Stimulated activated naive B cell treated with anti-CD40 and anti-IgM and Interleukin-4, amounts not matched to agents 10 μg/mL and 1 μg/mL and 100 μg/mL, for 72 hours (primary cell): ENCODE results near the gene ZNF512B.
"Not testable (repeated sequence)": the region's sequence is repeated elsewhere in the genome, so short reads cannot be mapped to it uniquely, and the experiment has no call there.

Source experiments
- ATAC-seq, 2 donors: fragments of 150-1000 bp; cut with Tn5 transposase; replicated peaks; 2 replicates each; pipeline ENCODE4 v1.10.0; 2021; ENCODE audit warnings: moderate library complexity in 1 of 2
- DNase-seq: peaks from one replicate; pipeline ENCODE4 v3.0.0; 2021
- H3K27ac Mint-ChIP-seq: one replicate; pipeline ENCODE4 v1.8.0; 2022; ENCODE audit warnings: mild to moderate bottlenecking, mixed read lengths
- H3K27me3 Mint-ChIP-seq, 2 donors: one replicate each; pipeline ENCODE4 v1.8.0; 2022; ENCODE audit warnings: mixed read lengths in 2 of 2
- H3K36me3 Mint-ChIP-seq, 2 donors: one replicate each; pipeline ENCODE4 v1.8.0; 2022; ENCODE audit warnings: mixed read lengths in 2 of 2, mild to moderate bottlenecking in 1 of 2
- H3K4me1 Mint-ChIP-seq, 2 donors: one replicate each; pipeline ENCODE4 v1.8.0; 2022; ENCODE audit warnings: mixed read lengths in 2 of 2, mild to moderate bottlenecking in 1 of 2
- H3K4me3 Mint-ChIP-seq, 2 donors: one replicate each; pipeline ENCODE4 v1.8.0; 2022; ENCODE audit warnings: mild to moderate bottlenecking in 2 of 2, mixed read lengths in 2 of 2, moderate library complexity in 1 of 2
- H3K9me3 Mint-ChIP-seq, 2 donors: one replicate each; pipeline ENCODE4 v1.8.0; 2022; ENCODE audit warnings: mixed read lengths in 2 of 2, mild to moderate bottlenecking in 1 of 2

ZNF512B gene, protein sequence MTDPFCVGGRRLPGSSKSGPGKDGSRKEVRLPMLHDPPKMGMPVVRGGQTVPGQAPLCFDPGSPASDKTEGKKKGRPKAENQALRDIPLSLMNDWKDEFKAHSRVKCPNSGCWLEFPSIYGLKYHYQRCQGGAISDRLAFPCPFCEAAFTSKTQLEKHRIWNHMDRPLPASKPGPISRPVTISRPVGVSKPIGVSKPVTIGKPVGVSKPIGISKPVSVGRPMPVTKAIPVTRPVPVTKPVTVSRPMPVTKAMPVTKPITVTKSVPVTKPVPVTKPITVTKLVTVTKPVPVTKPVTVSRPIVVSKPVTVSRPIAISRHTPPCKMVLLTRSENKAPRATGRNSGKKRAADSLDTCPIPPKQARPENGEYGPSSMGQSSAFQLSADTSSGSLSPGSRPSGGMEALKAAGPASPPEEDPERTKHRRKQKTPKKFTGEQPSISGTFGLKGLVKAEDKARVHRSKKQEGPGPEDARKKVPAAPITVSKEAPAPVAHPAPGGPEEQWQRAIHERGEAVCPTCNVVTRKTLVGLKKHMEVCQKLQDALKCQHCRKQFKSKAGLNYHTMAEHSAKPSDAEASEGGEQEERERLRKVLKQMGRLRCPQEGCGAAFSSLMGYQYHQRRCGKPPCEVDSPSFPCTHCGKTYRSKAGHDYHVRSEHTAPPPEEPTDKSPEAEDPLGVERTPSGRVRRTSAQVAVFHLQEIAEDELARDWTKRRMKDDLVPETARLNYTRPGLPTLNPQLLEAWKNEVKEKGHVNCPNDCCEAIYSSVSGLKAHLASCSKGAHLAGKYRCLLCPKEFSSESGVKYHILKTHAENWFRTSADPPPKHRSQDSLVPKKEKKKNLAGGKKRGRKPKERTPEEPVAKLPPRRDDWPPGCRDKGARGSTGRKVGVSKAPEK

DNA sequence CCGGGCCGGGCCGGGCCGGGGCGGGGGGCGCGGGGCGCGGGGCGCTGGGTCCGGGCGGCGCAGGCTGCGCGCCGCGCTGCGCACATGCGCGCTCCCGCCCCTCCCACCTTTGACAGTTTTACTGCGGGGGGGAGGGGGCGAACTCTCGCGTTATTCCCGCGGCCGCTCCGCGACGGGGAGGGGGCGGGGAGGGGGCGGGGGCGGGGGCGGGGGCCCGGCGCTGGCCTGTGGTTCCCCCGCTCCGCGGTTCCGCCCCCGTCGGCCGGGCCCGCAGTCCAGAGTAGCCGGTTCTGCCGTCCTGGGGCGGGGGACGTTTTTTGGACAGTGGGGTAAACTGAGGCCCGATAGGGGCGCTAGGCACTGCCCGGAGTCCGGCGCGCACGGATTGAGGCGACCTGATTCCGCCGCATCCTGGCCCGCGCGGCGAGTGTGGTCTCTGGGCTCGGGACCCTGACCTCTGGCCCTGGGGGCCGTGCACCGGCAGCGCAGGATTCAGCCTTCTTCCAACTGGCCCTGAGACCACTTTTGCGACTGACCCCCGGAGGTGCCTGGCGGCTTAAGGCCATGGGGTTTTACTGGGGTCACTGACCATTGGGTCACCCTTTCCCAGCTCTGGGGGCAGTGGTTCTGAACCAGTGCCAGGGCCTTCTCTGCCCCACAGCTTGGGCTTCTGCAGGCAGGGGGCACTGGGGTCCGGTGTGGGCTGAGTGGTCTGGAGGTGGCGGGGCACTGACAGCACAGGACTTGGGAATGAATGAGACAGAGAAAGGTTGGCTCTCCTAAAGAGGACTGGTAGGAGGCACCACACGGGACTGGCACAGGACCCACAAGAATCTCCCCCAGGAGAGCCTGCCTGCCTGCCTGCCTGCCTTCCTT lies at the start of gene ZNF512B:
Gene ZNF512B (minus strand): TSS at position 93 of the 876 bp plus-strand sequence. CDS start 1,980 bp downstream, outside the sequence.
- peak within 1 kb of the TSS; percentile 89 to 90 for H3K4me3 Mint-ChIP-seq
- no peaks in the 10 kb centered on the region for H3K27me3 Mint-ChIP-seq
- H3K4me1 Mint-ChIP-seq: peaks cover 16 to 21% of the 10 kb centered on the region in 2 donors
- H3K36me3 Mint-ChIP-seq: peaks cover 26 to 30% of the 10 kb centered on the region in 2 donors
- peak within 1 kb of the TSS; percentile 94 for H3K27ac Mint-ChIP-seq
- DNase-seq (no peak), ATAC-seq (peak; percentile 48 to 62)
- H3K9me3 Mint-ChIP-seq: peaks cover 3 to 4% of the 10 kb centered on the region in 2 donors

DNA sequence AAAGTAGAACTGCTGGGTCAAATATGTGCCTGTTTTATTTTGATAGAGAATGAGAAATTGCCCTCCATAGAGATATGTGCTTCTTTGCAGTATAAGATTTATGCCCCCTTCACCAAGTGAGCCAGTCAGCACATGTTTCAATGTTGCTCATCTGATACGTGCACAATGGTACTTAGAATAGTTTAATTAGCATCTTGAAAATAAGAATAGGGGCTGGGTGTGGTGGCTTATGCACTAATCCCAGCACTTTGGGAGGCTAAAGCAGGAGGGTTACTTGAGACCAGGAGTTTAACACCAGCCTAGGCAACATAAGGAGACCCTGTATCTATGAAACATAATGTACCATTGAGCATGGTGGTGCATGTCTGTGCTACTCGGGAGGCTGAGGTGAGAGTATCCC lies 45.9 kb upstream of the ZNF512B start:
- Mint-ChIP-seq H3K4me1 (no peaks in the 10 kb centered on the region), H3K4me3 (no peak overlapping the region), H3K27ac (no peak overlapping the region), H3K9me3 (no peaks in the 10 kb centered on the region), H3K36me3 (peaks cover 31 to 57% of the 10 kb centered on the region in 2 donors), H3K27me3 (no peaks in the 10 kb centered on the region)
- DNase-seq (no peak), ATAC-seq (no peak)

DNA sequence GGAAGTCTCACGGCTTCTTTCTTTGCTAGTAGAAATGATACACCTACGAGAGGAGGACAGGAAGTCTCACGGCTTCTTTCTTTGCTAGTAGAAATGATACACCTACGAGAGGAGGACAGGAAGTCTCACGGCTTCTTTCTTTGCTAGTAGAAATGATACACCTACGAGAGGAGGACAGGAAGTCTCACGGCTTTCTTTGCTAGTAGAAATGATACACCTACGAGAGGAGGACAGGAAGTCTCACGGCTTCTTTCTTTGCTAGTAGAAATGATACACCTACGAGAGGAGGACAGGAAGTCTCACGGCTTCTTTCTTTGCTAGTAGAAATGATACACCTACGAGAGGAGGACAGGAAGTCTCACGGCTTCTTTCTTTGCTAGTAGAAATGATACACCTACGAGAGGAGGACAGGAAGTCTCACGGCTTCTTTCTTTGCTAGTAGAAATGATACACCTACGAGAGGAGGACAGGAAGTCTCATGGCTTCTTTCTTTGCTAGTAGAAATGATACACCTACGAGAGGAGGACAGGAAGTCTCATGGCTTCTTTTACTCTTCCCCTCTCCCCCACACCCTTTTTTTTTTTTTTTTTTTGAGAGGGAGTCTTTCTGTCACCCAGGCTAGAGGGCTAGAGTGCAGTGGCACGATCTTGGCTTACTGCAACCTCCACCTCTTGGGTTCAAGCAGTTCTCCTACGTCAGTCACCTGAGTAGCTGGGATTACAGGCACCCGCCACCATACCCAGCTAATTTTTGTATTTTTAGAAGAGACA lies 42.8 kb upstream of the ZNF512B start:
- not testable (repeated sequence) for H3K27me3 Mint-ChIP-seq, ATAC-seq, DNase-seq, H3K27ac Mint-ChIP-seq, H3K4me3 Mint-ChIP-seq, H3K9me3 Mint-ChIP-seq, H3K4me1 Mint-ChIP-seq
- H3K36me3 Mint-ChIP-seq: peaks cover 34 to 58% of the 10 kb centered on the region in 2 donors

DNA sequence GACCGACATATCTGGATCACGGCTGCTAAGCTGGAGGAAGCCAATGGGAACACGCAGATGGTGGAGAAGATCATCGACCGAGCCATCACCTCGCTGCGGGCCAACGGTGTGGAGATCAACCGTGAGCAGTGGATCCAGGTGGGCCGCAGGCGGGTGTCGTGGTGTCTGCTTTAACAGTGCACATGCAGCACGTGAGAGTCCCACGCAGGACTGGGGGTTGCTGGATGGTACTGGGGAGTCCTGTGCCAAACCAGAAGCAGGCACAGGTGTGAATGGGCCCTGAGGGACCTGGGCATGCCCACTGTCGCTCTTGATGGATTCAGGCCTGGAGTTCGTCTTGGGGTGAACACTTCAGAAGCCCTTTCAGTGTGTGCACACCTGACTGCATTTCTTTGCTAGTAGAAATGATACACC lies 41.6 kb upstream of the ZNF512B start:
- Mint-ChIP-seq H3K36me3 (peaks cover 30 to 60% of the 10 kb centered on the region in 2 donors), H3K4me3 (no peak overlapping the region), H3K27ac (peak overlapping the region; percentile 77), H3K27me3 (no peaks in the 10 kb centered on the region), H3K9me3 (peaks cover 0 to 1% of the 10 kb centered on the region in 2 donors), H3K4me1 (peaks cover 0 to 3% of the 10 kb centered on the region in 2 donors)
- ATAC-seq (no peak), DNase-seq (no peak)

DNA sequence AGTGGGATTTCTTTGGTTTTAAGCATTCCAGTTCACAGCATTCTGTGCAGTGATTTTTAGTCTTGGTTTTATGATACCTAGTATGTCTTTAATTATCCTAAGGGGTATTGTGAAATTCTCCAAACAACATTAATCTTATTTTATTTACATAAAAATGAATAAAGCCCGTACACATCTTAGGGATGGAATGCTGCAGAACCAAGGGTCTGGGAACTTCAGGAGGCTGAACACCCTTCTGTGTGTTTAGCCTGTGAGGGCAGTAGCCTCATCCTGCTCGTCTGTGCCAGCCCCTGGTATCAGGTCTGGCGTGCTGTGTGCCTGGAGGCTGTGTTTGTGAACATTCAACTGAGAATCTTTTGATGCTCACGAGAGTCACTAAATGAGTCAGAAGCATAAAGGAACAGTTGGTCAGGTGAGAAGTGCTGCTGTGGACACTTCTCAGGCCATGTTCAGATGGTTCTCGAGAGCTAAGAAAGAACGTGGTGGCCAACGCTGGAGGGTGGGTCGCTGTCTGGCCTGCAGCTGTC lies 41.0 kb upstream of the ZNF512B start:
- Mint-ChIP-seq H3K4me3 (no peak overlapping the region), H3K27ac (no peak overlapping the region), H3K27me3 (no peaks in the 10 kb centered on the region), H3K4me1 (peaks cover 0 to 3% of the 10 kb centered on the region in 2 donors), H3K9me3 (peaks cover 0 to 1% of the 10 kb centered on the region in 2 donors), H3K36me3 (peaks cover 30 to 59% of the 10 kb centered on the region in 2 donors)
- DNase-seq: no peak
- no peak for ATAC-seq

DNA sequence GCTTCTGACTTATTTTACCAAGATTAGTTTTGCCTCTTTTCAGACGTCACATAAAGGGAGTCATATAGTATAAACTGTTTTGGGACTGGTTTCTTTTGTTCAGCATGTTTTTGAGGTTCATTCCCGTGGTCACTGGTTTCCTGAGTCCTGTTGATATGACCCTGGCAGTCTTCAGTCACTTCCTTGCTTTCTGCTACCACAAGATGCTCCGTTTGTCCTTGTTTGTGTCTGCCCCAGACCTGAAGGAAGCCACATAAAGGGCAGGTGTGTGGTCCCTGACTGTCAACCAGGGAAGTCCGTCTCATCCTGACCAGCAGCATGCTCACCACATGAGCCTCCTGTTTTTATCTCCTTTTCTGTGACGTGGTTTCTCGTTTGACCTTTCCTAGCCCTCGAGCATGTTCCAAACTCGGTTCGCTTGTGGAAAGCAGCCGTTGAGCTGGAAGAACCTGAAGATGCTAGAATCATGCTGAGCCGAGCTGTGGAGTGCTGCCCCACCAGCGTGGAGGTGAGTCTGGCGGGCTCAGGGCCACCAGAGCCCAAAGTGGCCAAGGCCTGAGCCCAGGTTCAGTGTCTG lies 40.2 kb upstream of the ZNF512B start:
- Mint-ChIP-seq H3K36me3 (peaks cover 32 to 62% of the 10 kb centered on the region in 2 donors), H3K4me3 (no peak overlapping the region), H3K27me3 (no peaks in the 10 kb centered on the region), H3K4me1 (peaks cover 0 to 9% of the 10 kb centered on the region in 2 donors), H3K27ac (peak overlapping the region; percentile 20), H3K9me3 (peaks cover 0 to 1% of the 10 kb centered on the region in 2 donors)
- DNase-seq (no peak), ATAC-seq (no peak)

DNA sequence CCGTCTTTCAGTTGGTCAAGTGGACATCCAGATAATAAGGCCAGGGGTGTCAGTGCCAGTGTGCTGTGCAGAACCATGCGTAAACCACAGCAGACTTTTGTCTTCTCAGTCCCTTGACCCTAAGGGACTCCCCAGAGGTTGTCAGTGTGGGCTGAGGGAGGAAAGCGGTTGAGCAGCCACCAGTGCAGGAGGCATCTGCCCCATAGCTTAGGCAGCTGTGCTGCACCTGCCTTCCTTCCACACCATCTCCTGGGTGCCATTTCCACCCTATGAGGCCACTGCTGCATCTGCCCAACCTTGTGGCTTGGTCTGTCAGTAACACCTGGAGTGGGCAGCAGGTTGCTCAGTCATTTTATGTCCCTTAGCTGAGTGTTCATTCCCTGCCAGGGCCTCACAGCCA lies 37.2 kb upstream of the ZNF512B start:
- Mint-ChIP-seq H3K4me1 (peaks cover 5 to 11% of the 10 kb centered on the region in 2 donors), H3K9me3 (peaks cover 0 to 1% of the 10 kb centered on the region in 2 donors), H3K36me3 (peaks cover 34 to 52% of the 10 kb centered on the region in 2 donors), H3K27ac (no peak overlapping the region), H3K4me3 (no peak overlapping the region), H3K27me3 (no peaks in the 10 kb centered on the region)
- peak; percentile 2 for DNase-seq
- peak; percentile 67 to 75 for ATAC-seq

DNA sequence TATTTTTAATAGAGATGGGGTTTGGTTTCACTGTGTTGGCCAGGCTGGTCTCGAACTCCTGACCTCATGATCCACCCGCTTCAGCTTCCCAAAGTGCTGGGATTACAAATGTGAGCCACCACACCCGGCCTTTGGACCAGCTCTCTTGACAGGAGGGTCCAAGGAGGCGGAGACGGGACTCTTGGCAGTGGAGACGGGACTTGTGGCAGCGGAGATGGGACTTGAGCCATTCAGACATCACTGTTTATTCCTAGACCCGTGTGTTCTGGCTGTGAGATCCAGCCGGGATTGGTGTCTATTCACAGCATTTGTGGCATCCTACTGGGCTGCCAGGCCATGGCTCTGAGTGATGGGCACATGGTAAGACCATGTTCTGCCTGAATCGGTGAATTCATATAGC lies 36.8 kb upstream of the ZNF512B start:
- H3K27ac Mint-ChIP-seq: no peak overlapping the region
- DNase-seq (no peak), ATAC-seq (no peak)
- H3K27me3 Mint-ChIP-seq: no peaks in the 10 kb centered on the region
- H3K4me1 Mint-ChIP-seq: peaks cover 5 to 12% of the 10 kb centered on the region in 2 donors
- H3K4me3 Mint-ChIP-seq: no peak overlapping the region
- H3K9me3 Mint-ChIP-seq: peaks cover 0 to 1% of the 10 kb centered on the region in 2 donors
- H3K36me3 Mint-ChIP-seq: peaks cover 37 to 55% of the 10 kb centered on the region in 2 donors

DNA sequence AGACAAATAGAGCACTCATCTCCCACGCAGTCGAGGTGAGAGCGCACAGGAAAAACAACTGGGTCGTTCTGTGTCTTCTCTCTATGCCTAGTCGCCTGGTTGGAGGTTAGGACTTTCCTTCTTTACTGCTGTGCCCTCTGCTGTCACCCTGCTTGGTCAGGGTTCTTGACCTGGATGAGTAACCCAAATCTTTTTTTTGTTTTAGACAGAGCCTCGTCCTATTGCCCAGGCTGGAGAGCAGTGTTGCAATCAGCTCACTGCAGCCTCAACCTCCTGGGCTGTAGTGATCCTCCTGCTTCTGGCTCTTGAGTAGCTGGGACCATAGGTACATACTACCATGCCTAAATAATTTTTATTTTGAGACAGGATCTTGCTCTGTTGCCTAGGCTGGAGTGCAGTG lies 35.7 kb upstream of the ZNF512B start:
- peaks cover 0 to 1% of the 10 kb centered on the region in 2 donors for H3K9me3 Mint-ChIP-seq
- H3K27me3 Mint-ChIP-seq: no peaks in the 10 kb centered on the region
- no peak overlapping the region for H3K4me3 Mint-ChIP-seq
- DNase-seq: no peak
- H3K36me3 Mint-ChIP-seq: peaks cover 37 to 54% of the 10 kb centered on the region in 2 donors
- no peak overlapping the region for H3K27ac Mint-ChIP-seq
- ATAC-seq: no peak
- H3K4me1 Mint-ChIP-seq: peaks cover 5 to 12% of the 10 kb centered on the region in 2 donors

DNA sequence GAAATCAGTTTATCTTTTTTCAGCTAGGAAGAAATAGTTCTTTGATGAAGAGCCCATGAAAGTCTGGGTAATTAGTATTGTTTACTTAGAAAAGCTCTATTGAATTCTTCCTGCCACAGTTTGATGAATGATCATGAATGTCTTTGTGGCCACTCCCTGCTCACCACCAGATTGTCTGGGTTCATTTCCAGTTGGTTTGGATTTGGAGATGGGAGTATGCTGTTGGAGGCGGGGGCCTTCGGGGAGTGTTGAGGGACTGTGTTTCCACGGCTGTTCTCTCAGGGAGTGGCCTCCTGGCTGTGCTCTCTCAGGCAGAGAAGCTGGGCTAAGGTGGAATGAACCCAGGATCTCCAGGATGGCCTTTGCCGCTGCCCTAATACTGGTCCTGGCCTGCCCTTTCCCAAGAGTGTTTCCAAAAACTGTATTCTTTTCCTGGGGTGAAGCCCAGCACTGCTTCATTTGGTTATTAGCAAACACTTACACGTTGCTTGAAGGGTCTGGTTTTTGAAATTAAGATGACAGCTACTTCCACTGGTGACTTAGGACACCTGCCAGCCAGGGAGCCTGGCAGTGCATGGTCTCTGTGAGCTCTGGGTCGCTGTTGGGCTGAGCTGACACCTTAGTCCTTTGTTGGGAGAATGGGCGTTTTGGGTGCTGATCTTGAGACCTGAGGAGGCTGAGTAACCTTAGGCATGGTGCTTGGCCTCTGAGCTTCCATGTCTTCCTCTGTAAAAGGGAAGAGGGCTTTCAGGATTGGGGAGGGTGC lies 34.4 kb upstream of the ZNF512B start:
- Mint-ChIP-seq H3K27me3 (no peaks in the 10 kb centered on the region), H3K4me1 (peaks cover 5 to 12% of the 10 kb centered on the region in 2 donors), H3K27ac (no peak overlapping the region), H3K9me3 (peaks cover 0 to 1% of the 10 kb centered on the region in 2 donors), H3K4me3 (no peak overlapping the region), H3K36me3 (peaks cover 35 to 55% of the 10 kb centered on the region in 2 donors)
- ATAC-seq (no peak), DNase-seq (no peak)

DNA sequence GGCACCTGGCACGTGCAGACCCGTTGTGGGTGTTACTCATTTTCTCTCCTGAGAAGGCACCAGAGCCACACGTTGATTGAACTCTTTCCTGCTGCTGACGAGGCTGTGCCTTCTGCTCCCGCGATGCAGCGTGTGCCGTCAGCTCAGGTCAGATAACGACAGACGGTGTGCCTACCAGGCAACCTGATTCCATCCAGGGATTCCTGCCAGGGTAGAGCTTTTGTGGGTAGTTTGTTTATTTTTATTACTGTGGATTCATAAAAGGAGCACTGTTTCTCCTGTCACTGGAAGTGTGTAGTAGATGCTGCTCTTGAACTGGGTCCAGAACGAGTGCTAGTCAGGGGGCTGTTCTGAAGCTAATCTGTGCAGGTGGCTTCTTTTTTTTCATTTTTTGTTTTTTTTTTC lies 31.9 kb upstream of the ZNF512B start:
- H3K27ac Mint-ChIP-seq: no peak overlapping the region
- H3K36me3 Mint-ChIP-seq: peaks cover 38 to 49% of the 10 kb centered on the region in 2 donors
- H3K4me3 Mint-ChIP-seq: no peak overlapping the region

DNA sequence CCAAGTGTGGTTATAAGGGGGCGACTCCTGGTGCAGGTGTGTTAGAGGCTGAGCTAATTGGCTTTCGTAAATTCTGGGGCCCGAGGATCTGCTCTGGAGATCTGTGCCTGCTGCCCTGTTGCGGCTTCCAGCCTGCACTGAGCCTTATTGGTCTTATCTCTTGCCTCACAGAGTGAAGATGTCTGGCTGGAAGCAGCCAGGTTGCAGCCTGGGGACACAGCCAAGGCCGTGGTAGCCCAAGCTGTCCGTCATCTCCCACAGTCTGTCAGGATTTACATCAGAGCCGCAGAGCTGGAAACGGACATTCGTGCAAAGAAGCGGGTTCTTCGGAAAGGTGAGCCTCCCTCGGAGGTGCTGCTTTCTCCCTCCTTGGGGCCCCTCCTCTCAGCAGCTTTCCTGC lies 31.2 kb upstream of the ZNF512B start:
- peaks cover 5 to 9% of the 10 kb centered on the region in 2 donors for H3K4me1 Mint-ChIP-seq

More for the DNA sequence above, 31.9 kb upstream of the ZNF512B start:
- ATAC-seq: no peak
- DNase-seq: no peak
- no peaks in the 10 kb centered on the region for H3K27me3 Mint-ChIP-seq
- no peaks in the 10 kb centered on the region for H3K9me3 Mint-ChIP-seq
- H3K4me1 Mint-ChIP-seq: peaks cover 5 to 10% of the 10 kb centered on the region in 2 donors

More for the DNA sequence above, 31.2 kb upstream of the ZNF512B start:
- no peak overlapping the region for H3K27ac Mint-ChIP-seq
- no peak for ATAC-seq
- no peaks in the 10 kb centered on the region for H3K9me3 Mint-ChIP-seq
- no peaks in the 10 kb centered on the region for H3K27me3 Mint-ChIP-seq
- H3K36me3 Mint-ChIP-seq: peaks cover 38 to 47% of the 10 kb centered on the region in 2 donors
- no peak for DNase-seq
- H3K4me3 Mint-ChIP-seq: no peak overlapping the region
